Astrocyte (in vitro differentiated cells and primary cell): ENCODE results near the gene ELOVL7.

ENCODE experiments used
- CTCF ChIP-seq: IDR thresholded peaks from 2 replicates; pipeline ENCODE4 v1.5.1; 2011; ENCODE audit warnings: low read depth, mild to moderate bottlenecking, inconsistent platforms, low read length, moderate library complexity; ENCODE audit not compliant: insufficient read depth
- EZH2 ChIP-seq: IDR thresholded peaks from 2 replicates; pipeline ENCODE4 v1.6.1; 2012; ENCODE audit warnings: mild to moderate bottlenecking, low read length, inconsistent platforms; ENCODE audit not compliant: insufficient read depth

GRCh38 chr5:60888359-60889061 lies 44.4 kb upstream of the ELOVL7 start:
- TF ChIP-seq CTCF (no peak), EZH2 (no peak)
